GM10248 (cell line): Measurements from ENCODE around the gene SORBS2.

ENCODE experiments used
- CTCF ChIA-PET: fragments of 300-600 bp; sonication (Branson Sonifier 250); formaldehyde crosslinking; extraction: SDS; loops from one replicate; lab custom pipeline; 2021; ENCODE audit warnings: antibody characterized with exemption; lab: Yijun Ruan, JAX
- POLR2A ChIA-PET: fragments of 350-650 bp; sonication (Branson Sonifier 250); formaldehyde crosslinking; extraction: SDS; loops from one replicate; lab custom pipeline; 2020; ENCODE audit warnings: antibody characterized with exemption; lab: Yijun Ruan, JAX
- DNase-seq: peaks from one replicate; pipeline ENCODE4 v3.0.0; 2012; ENCODE audit errors: extremely low spot score
- TF ChIP-seq, protein P1 (sequence below): IDR thresholded peaks from 2 replicates; pipeline ENCODE4 v1.5.1; 2012; ENCODE audit warnings: mild to moderate bottlenecking, low read depth; ENCODE audit errors: extremely low read depth, missing control alignments, control extremely low read depth

SORBS2 gene

DNA sequence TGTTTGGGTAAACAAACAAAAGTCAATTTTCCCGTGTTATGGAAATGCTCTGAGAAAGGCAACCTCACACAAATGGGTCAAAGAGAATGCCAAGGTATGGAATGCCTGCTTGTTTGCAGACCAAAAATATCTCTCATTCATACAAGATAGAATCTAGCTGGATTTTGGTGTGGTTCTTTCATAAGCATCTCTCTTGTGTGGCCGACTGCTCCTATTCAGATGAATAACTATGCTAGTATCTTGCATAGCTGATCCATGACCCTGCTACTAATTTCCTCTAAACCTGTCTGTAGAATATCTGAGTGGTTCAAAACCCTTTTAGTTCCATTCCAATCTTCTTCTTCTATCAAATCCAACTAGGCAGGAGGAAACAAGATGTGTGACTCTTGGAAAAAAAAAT is 28.2 kb upstream of the SORBS2 start:
- ChIA-PET CTCF (interaction anchor here (2.2 kb wide), 1 partner anchor 8 kb away, joined by 5 read pairs; no protein-coding TSS in a partner anchor), POLR2A (no interaction called here)
- DNase-seq = no peak
- TF ChIP-seq, protein P1, sequence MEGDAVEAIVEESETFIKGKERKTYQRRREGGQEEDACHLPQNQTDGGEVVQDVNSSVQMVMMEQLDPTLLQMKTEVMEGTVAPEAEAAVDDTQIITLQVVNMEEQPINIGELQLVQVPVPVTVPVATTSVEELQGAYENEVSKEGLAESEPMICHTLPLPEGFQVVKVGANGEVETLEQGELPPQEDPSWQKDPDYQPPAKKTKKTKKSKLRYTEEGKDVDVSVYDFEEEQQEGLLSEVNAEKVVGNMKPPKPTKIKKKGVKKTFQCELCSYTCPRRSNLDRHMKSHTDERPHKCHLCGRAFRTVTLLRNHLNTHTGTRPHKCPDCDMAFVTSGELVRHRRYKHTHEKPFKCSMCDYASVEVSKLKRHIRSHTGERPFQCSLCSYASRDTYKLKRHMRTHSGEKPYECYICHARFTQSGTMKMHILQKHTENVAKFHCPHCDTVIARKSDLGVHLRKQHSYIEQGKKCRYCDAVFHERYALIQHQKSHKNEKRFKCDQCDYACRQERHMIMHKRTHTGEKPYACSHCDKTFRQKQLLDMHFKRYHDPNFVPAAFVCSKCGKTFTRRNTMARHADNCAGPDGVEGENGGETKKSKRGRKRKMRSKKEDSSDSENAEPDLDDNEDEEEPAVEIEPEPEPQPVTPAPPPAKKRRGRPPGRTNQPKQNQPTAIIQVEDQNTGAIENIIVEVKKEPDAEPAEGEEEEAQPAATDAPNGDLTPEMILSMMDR = no peak

DNA sequence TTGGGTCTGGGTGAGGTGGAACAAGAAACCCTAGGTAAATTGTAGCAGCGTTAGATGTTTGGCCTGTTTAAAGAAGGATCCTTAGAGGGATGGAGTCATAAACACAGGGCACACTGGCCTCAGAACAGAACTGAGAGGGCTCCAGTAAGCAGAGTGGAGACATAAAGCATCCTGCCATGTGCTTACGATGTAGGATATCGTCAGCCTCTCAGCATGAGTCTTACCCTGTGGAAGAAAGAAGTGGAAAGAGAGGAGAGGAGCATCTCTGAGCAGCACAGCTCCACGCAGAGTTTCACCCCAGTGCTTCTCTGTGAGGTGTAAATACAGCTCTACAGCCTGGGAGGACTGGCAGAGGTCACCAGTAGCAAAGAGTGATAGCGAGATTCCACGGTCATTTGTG is 27.8 kb upstream of the SORBS2 start:
- CTCF ChIA-PET = interaction anchor here (2.2 kb wide), 1 partner anchor 8 kb away, joined by 5 read pairs; no protein-coding TSS in a partner anchor
- POLR2A ChIA-PET = no interaction called here
- TF ChIP-seq, protein P1 = no peak
- DNase-seq = no peak

DNA sequence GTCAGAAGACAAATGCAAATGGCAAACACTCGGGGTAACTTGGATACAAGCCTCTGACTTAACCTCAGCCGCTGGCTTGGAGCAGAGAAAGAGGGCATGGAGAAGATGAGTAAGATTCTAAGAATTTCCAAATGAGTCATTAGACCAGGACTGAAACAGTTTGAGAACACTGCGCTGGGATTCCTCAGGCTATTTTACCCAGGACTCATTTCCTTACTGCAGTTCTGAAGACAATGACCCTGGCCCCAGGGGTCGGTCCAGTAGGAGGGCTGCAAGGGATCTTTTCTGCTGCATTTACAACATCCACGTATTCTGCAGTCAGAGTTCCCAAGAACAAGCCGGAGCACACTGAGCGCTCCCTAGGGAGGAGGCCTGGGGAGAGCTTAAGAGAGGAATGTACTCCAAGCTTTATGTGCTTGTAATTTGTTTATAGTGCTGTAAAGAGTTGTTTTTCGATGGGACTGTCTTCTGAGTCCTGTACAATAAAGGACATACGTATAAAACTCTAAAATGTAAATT is 27.3 kb upstream of the SORBS2 start:
- POLR2A ChIA-PET = no interaction called here
- CTCF ChIA-PET = interaction anchor here (2.2 kb wide), 1 partner anchor 9 kb away, joined by 5 read pairs; no protein-coding TSS in a partner anchor
- TF ChIP-seq, protein P1 = no peak
- no peak for DNase-seq

DNA sequence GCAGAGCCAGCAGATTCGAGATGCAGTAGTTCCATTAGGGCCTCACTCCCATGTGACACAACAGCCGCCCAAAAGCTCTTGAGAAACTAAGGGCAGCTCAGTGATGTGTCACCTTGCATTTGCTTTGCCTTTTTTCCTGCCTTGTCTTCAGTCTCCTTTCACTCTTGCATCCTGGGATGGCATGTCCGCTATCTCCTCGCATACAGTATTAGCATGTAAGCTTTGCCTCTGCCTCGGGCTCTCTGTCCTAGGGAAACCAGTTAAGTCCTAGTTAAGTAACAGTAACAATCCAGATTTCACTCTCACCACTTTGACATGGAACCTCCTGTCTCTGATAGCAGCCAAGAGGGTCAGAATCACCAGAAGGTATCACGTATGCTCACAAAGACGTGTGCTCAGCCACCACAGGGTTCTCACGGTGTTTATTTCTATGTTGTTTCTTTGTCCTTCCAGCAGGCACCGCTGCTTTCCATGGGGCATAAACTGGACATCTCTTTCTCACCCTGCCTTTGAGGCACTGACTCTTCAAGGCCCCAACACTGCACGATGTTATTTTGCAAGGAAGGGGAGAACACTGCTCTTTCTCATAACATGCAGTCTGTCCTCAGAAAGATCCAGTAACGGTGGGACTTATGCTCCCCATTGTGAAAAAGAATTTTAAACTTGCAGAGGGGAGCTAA is 26.7 kb upstream of the SORBS2 start:
- ChIA-PET CTCF (interaction anchor here (2.2 kb wide), 1 partner anchor 9 kb away, joined by 5 read pairs; no protein-coding TSS in a partner anchor), POLR2A (no interaction called here)
- no peak for DNase-seq
- TF ChIP-seq, protein P1 = no peak

DNA sequence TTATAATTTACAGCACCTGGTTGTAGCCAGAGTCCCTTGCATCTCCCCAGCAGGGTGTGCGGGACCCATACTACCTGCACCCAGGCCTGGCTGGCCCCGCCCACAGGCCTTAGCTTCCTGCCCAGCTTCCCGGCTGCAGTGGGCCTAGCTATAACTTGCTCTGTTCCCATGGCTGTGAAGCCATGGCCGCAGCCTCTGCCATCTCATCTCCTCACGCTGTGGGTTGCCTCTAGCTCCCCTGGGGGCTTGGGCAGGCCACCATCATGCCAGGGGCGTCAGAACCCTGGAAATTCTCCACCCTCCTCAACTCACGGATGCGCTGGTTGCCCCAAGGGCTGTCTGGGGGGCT is 26.1 kb upstream of the SORBS2 start:
- CTCF ChIA-PET = interaction anchor here (2.2 kb wide), 1 partner anchor 10 kb away, joined by 5 read pairs; no protein-coding TSS in a partner anchor
- TF ChIP-seq, protein P1 = no peak
- POLR2A ChIA-PET = no interaction called here
- DNase-seq = no peak

DNA sequence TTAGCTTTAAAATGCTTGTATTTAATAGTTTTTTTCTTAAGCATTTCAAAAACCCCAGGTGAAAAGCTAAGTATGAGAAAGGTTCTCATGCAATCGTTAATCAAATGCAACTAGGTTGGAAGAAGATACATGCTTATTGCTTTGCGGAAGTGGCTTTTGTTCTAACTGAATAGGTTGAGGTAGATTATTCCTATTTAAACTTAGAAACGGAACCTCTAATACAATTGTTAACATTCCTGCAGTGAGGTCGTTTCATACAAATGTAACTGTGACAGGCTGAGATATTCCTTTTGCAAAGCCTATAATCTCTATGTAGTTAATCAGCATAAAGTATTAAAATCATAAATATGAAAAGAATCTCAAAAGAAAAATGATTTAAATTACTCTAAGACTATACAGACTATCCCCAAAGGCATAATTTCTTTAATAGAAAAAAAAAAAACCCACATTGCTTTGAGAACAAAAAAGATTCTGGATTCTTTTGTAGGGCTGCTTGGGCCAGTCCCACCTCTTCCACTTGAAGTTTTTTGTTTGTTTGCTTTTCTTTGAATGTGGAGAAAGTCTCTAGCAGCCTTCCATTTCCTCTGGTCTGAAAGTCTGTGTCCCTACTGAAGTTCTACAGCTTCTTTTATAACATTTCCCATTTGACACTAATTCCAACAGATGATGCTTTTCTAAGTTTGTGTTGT is 25.6 kb upstream of the SORBS2 start:
- TF ChIP-seq, protein P1 = no peak
- no peak for DNase-seq
- ChIA-PET CTCF (no interaction called here), POLR2A (no interaction called here)
